ENCODE results near the gene SLC16A4.

GRCh38 chr1:110438893-110439292 is 48.1 kb upstream of the SLC16A4 start:
- TF ChIP-seq CTCF (IDR thresholded peaks at IDR 0.05): no peak
- no peak for TF ChIP-seq POLR2A (IDR thresholded peaks at IDR 0.05)
